Ishikawa (cell line): ENCODE results near the gene ANKDD1A.

Experiments
- CEBPB ChIP-seq: IDR thresholded peaks from 2 replicates; pipeline ENCODE4 v1.6.1; 2012
- CREB1 ChIP-seq: IDR thresholded peaks from 2 replicates; pipeline ENCODE4 v1.6.1; 2012; ENCODE audit warnings: low read depth
- EGR1 ChIP-seq: IDR thresholded peaks from 2 replicates; pipeline ENCODE4 v1.6.1; 2012
- EP300 ChIP-seq: IDR thresholded peaks from 2 replicates; pipeline ENCODE4 v1.6.1; 2012; ENCODE audit warnings: borderline replicate concordance
- FOXM1 ChIP-seq: IDR thresholded peaks from 2 replicates; pipeline ENCODE4 v1.6.1; 2012; ENCODE audit warnings: low read depth, borderline replicate concordance
- RAD21 ChIP-seq: IDR thresholded peaks from 2 replicates; pipeline ENCODE4 v1.6.1; 2012; ENCODE audit warnings: low read depth
- TAF1 ChIP-seq: IDR thresholded peaks from 2 replicates; pipeline ENCODE4 v1.6.1; 2012; ENCODE audit warnings: low read depth, mild to moderate bottlenecking
- TCF12 ChIP-seq: IDR thresholded peaks from 2 replicates; pipeline ENCODE4 v1.6.1; 2012; ENCODE audit warnings: low read depth
- TEAD4 ChIP-seq: IDR thresholded peaks from 2 replicates; pipeline ENCODE4 v1.6.1; 2012
- YY1 ChIP-seq: IDR thresholded peaks from 2 replicates; pipeline ENCODE4 v1.6.1; 2012; ENCODE audit warnings: low read depth
- TF ChIP-seq, protein P1 (sequence below): IDR thresholded peaks from 2 replicates; pipeline ENCODE4 v1.6.1; 2012
- TF ChIP-seq, protein P2 (sequence below): IDR thresholded peaks from 2 replicates; pipeline ENCODE4 v1.6.1; 2012; ENCODE audit warnings: low read depth, mild to moderate bottlenecking
- TF ChIP-seq, protein P3 (sequence below): IDR thresholded peaks from 2 replicates; pipeline ENCODE4 v1.6.1; 2012

DNA sequence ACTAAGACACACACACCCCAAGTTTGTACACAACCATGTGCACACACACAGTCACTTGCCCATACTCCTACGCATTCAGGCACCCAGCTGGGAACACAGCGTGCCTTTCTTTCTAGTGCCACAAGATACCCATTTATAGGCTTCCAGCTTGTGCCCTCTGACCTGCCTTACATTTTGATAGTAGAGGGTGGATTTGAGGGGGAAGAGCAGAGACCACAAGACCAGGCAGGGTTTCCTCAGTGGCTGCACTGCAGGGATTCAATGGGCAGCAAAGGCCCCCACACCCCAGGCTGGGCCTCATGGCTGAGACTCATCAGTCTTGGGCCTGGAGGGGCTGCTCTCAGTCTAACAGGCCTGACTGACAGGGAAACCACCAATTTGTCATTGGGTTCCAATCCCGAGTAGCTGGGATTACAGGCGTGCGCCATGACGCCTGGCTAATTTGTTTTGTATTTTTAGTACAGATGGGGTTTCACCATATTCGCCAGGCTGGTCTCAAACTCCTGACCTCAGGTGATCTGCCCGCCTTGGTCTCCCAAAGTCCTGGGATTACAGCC lies 18.8 kb upstream of the ANKDD1A start:
- TF ChIP-seq TCF12, result no peak
- no peak for TF ChIP-seq EP300
- TF ChIP-seq, protein P1, sequence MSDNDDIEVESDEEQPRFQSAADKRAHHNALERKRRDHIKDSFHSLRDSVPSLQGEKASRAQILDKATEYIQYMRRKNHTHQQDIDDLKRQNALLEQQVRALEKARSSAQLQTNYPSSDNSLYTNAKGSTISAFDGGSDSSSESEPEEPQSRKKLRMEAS, result no peak
- TF ChIP-seq CREB1, result no peak
- TF ChIP-seq YY1, result no peak
- TF ChIP-seq RAD21, result no peak
- no peak for TF ChIP-seq EGR1
- TF ChIP-seq TAF1, result no peak
- TF ChIP-seq, protein P2, sequence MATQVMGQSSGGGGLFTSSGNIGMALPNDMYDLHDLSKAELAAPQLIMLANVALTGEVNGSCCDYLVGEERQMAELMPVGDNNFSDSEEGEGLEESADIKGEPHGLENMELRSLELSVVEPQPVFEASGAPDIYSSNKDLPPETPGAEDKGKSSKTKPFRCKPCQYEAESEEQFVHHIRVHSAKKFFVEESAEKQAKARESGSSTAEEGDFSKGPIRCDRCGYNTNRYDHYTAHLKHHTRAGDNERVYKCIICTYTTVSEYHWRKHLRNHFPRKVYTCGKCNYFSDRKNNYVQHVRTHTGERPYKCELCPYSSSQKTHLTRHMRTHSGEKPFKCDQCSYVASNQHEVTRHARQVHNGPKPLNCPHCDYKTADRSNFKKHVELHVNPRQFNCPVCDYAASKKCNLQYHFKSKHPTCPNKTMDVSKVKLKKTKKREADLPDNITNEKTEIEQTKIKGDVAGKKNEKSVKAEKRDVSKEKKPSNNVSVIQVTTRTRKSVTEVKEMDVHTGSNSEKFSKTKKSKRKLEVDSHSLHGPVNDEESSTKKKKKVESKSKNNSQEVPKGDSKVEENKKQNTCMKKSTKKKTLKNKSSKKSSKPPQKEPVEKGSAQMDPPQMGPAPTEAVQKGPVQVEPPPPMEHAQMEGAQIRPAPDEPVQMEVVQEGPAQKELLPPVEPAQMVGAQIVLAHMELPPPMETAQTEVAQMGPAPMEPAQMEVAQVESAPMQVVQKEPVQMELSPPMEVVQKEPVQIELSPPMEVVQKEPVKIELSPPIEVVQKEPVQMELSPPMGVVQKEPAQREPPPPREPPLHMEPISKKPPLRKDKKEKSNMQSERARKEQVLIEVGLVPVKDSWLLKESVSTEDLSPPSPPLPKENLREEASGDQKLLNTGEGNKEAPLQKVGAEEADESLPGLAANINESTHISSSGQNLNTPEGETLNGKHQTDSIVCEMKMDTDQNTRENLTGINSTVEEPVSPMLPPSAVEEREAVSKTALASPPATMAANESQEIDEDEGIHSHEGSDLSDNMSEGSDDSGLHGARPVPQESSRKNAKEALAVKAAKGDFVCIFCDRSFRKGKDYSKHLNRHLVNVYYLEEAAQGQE, result no peak
- no peak for TF ChIP-seq CEBPB
- no peak for TF ChIP-seq TEAD4
- TF ChIP-seq, protein P3, sequence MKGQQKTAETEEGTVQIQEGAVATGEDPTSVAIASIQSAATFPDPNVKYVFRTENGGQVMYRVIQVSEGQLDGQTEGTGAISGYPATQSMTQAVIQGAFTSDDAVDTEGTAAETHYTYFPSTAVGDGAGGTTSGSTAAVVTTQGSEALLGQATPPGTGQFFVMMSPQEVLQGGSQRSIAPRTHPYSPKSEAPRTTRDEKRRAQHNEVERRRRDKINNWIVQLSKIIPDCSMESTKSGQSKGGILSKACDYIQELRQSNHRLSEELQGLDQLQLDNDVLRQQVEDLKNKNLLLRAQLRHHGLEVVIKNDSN, result no peak
- no peak for TF ChIP-seq FOXM1
